Spleen (tissue), 11 donors: ENCODE data around the gene TMC1. TPM values are rescaled to one million over a fixed set of nuclear protein-coding genes. Genes with fewer than 3 reads are reported as not detected.

Source experiments
- DNase-seq: peaks from one replicate; pipeline ENCODE4 v3.0.0-alpha.2; 2020
- H3K27ac ChIP-seq, 8 donors: fragments of 200-600 bp; sonication (generic) in 7 of 8; 1 replicate in 4 of 8; 2 replicates in 4 of 8; pipeline versions ENCODE4 v1.5.0 to v1.8.0; 2016 to 2021; ENCODE audit warnings: inconsistent platforms in 4 of 8, mild to moderate bottlenecking in 4 of 8, moderate library complexity in 1 of 8
- H3K27me3 ChIP-seq, 7 donors: fragments of 200-600 bp; sonication (generic) in 6 of 7; replicated peaks in 1 of 7; 1 replicate in 4 of 7; 2 replicates in 3 of 7; pipeline versions ENCODE4 v1.5.0 to v1.8.0; 2016 to 2021; ENCODE audit warnings: inconsistent platforms in 3 of 7, mild to moderate bottlenecking in 1 of 7
- H3K36me3 ChIP-seq, 6 donors: fragments of 200-600 bp; sonication (generic) in 5 of 6; 1 replicate in 4 of 6; 2 replicates in 2 of 6; pipeline versions ENCODE4 v1.5.0 to v1.8.0; 2016 to 2021; ENCODE audit warnings: inconsistent platforms in 2 of 6
- H3K4me1 ChIP-seq, 6 donors: fragments of 200-600 bp; sonication (generic) in 5 of 6; 1 replicate in 3 of 6; 2 replicates in 3 of 6; pipeline versions ENCODE4 v1.5.0 to v1.8.0; 2016 to 2021; ENCODE audit warnings: inconsistent platforms in 3 of 6
- H3K4me3 ChIP-seq, 8 donors: fragments of 200-600 bp; sonication (generic) in 7 of 8; 1 replicate in 4 of 8; 2 replicates in 4 of 8; pipeline versions ENCODE4 v1.5.0 to v1.8.0; 2016 to 2021; ENCODE audit warnings: inconsistent platforms in 4 of 8, mild to moderate bottlenecking in 4 of 8, moderate library complexity in 2 of 8
- H3K9me3 ChIP-seq, 8 donors: fragments of 200-600 bp; sonication (generic) in 7 of 8; 1 replicate in 4 of 8; 2 replicates in 4 of 8; pipeline versions ENCODE4 v1.5.0 to v1.8.0; 2016 to 2021; ENCODE audit warnings: inconsistent platforms in 4 of 8
- POLR2A ChIP-seq, 3 donors: fragments of 450-650 bp; IDR thresholded peaks; one replicate each; pipeline ENCODE4 v1.5.1; 2017; ENCODE audit warnings: antibody characterized with exemption in 3 of 3, mild to moderate bottlenecking in 1 of 3
- POLR2AphosphoS5 ChIP-seq, 3 donors: sonication (generic); formaldehyde crosslinking; IDR thresholded peaks; one replicate each; pipeline ENCODE4 v1.5.1; 2017; ENCODE audit warnings: antibody characterized with exemption in 3 of 3
- WGBS, 5 donors: extraction: QIAGEN DNeasy Blood & Tissue Kit in 3 of 5; methylation state at CpG; one replicate each; pipeline versions ENCODE4 v1.1.5 to v1.1.7; 2013 to 2018; 5-methylcytosine and 5-hydroxymethylcytosine counted together
- intact Hi-C: fragments of 100-400 bp; cut with DNase I; formaldehyde crosslinking; loops from one replicate; pipeline ENCODE4 v1.15.0; 2023; ENCODE audit warnings: low total_unique reads
- polyA plus RNA-seq, 3 donors: library from polyadenylated mRNA; stranded (reverse); fragments of 200-250 nt; gene quantifications; one replicate each; pipeline ENCODE4 v1.2.1, GENCODE V29; 2013
- total RNA-seq, 7 donors: library from RNA; depleted of rRNA in 3 of 7; stranded (reverse); fragments of >200 nt in 3 of 7; fragmentation: NEBNext Ultra II Directional in 4 of 7; extraction: Animal tissue kit (Norgen Biotek cat#: 25700) in 4 of 7; gene quantifications; one replicate each; pipeline versions ENCODE4 v1.1.0 to v1.2.1, GENCODE V29; 2016 to 2021
- TF ChIP-seq, protein P1 (sequence below), 11 experiments: fragments of 200-600 bp in 7 of 11; fragments of 450-650 bp in 4 of 11; sonication (generic) in 4 of 11; IDR thresholded peaks in 8 of 11; conservative IDR thresholded peaks in 3 of 11; 1 replicate in 7 of 11; 2 replicates in 4 of 11; pipeline versions ENCODE4 v1.4.0 to v1.8.0; 2016 to 2021; ENCODE audit warnings: antibody characterized with exemption in 11 of 11, inconsistent platforms in 4 of 11, mild to moderate bottlenecking in 1 of 11
- donor health status: healthy with polysubstance abuse.
- donor health status: DM: no; HTN: no; CAD: no; lungs with moderate emphysema.
- donor health status: DM: no; HTN: no; CAD: no.
- donor health status: Bipolar disorder and iron deficiency.
- donor health status: healthy.
- donor health status: DM: no; HTN: no; CAD: no.
- donor health status: DM: yes; HTN: yes; CAD: no.

TMC1 gene
- total and polyA plus RNA-seq, 10 donors = 0.04 to 0.16 TPM; not detected in 8

DNA sequence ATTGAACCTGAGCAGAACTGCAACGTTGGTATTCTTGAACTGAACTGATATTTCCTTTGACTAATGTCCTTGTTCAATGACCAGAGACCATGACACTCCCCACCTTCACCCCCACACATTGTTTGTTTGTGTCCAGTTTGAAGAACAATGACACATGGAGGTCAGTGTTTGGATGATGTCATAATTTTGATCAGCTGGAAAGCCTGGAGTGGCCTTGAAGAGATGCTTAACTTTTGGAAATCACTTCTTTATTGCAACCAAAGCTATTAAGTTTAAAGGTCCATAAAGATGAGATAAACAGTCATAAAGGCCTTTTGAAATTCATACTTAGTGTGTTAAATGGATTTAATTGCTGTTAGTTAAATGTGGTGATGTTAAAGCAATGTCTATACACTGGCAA lies 92.7 kb downstream of the TMC1 start:
- TF ChIP-seq POLR2AphosphoS5 (IDR thresholded peaks at IDR 0.05) (no peak), POLR2A (IDR thresholded peaks at IDR 0.05) (no peak)
- TF ChIP-seq, protein P1, sequence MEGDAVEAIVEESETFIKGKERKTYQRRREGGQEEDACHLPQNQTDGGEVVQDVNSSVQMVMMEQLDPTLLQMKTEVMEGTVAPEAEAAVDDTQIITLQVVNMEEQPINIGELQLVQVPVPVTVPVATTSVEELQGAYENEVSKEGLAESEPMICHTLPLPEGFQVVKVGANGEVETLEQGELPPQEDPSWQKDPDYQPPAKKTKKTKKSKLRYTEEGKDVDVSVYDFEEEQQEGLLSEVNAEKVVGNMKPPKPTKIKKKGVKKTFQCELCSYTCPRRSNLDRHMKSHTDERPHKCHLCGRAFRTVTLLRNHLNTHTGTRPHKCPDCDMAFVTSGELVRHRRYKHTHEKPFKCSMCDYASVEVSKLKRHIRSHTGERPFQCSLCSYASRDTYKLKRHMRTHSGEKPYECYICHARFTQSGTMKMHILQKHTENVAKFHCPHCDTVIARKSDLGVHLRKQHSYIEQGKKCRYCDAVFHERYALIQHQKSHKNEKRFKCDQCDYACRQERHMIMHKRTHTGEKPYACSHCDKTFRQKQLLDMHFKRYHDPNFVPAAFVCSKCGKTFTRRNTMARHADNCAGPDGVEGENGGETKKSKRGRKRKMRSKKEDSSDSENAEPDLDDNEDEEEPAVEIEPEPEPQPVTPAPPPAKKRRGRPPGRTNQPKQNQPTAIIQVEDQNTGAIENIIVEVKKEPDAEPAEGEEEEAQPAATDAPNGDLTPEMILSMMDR (IDR thresholded peaks at IDR 0.05 in 8 of 11, conservative IDR thresholded peaks at IDR 0.05 in 3 of 11) = no peak
- 21 to 55% (median 32%) methylated on average over 1 of the region's 1 CpG for WGBS, 5 donors
- intact Hi-C loops = no loop called here

GRCh38 chr9:72615931-72616330 lies 94.5 kb downstream of the TMC1 start:
- WGBS, 5 donors = 77 to 92% (median 89%) methylated on average over 6 of the region's 6 CpGs
- H3K27ac ChIP-seq = no peak overlapping the region
- H3K27me3 ChIP-seq = no peaks in the 10 kb centered on the region
- no peak for DNase-seq
- intact Hi-C loops = no loop called here
- H3K9me3 ChIP-seq = no peaks in the 10 kb centered on the region
- TF ChIP-seq POLR2A (IDR thresholded peaks at IDR 0.05) = no peak
- TF ChIP-seq, protein P1 (IDR thresholded peaks at IDR 0.05 in 8 of 11, conservative IDR thresholded peaks at IDR 0.05 in 3 of 11) = no peak
- no peak for TF ChIP-seq POLR2AphosphoS5 (IDR thresholded peaks at IDR 0.05)
- H3K4me3 ChIP-seq = no peak overlapping the region
- H3K4me1 ChIP-seq = no peaks in the 10 kb centered on the region
- no peaks in the 10 kb centered on the region for H3K36me3 ChIP-seq

More for the DNA sequence above, 92.7 kb downstream of the TMC1 start:
- H3K27me3 ChIP-seq = no peaks in the 10 kb centered on the region
- no peaks in the 10 kb centered on the region for H3K9me3 ChIP-seq
- H3K36me3 ChIP-seq = no peaks in the 10 kb centered on the region
- no peak for DNase-seq
- H3K4me1 ChIP-seq = no peaks in the 10 kb centered on the region
- no peak overlapping the region for H3K4me3 ChIP-seq
- no peak overlapping the region for H3K27ac ChIP-seq

DNA sequence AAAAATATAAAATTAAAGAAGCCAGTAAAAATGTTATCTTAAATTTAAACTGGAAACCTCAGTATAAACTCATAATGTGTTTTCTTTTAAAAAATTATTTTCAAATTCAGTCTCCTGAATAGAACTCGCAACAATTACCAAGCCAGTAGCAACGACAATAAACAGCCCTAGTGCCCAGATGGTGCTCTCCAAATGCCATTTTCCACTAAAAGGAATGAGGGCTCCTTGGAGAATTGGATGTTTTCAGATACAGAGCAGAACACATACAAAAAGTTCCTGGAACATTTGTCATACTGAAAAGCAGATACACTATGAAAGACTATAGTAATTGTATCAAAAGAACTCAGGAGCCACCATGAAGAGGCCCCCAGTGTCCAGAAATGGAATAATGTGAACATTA lies 97.4 kb downstream of the TMC1 start:
- Histone ChIP-seq H3K27ac (no peak overlapping the region), H3K27me3 (no peaks in the 10 kb centered on the region), H3K4me3 (no peak overlapping the region), H3K9me3 (no peaks in the 10 kb centered on the region), H3K36me3 (no peaks in the 10 kb centered on the region), H3K4me1 (no peaks in the 10 kb centered on the region)
- no peak for DNase-seq
- 84 to 95% (median 91%) methylated on average over 2 of the region's 2 CpGs for WGBS, 5 donors
- intact Hi-C loops = no loop called here
- TF ChIP-seq POLR2A (IDR thresholded peaks at IDR 0.05) = no peak
- TF ChIP-seq POLR2AphosphoS5 (IDR thresholded peaks at IDR 0.05) = no peak
- TF ChIP-seq, protein P1 (IDR thresholded peaks at IDR 0.05 in 8 of 11, conservative IDR thresholded peaks at IDR 0.05 in 3 of 11) = no peak

- TF ChIP-seq POLR2AphosphoS5 (IDR thresholded peaks at IDR 0.05) (no peak), POLR2A (IDR thresholded peaks at IDR 0.05) (no peak)
- TF ChIP-seq, protein P1 (IDR thresholded peaks at IDR 0.05 in 8 of 11, conservative IDR thresholded peaks at IDR 0.05 in 3 of 11) = no peak
- DNase-seq = no peak
- no peaks in the 10 kb centered on the region for H3K27me3 ChIP-seq
- H3K4me3 ChIP-seq = no peak overlapping the region
- H3K4me1 ChIP-seq = no peaks in the 10 kb centered on the region
- no peaks in the 10 kb centered on the region for H3K9me3 ChIP-seq
- no peaks in the 10 kb centered on the region for H3K36me3 ChIP-seq
- 65 to 89% (median 77%) methylated on average over 2 of the region's 2 CpGs for WGBS, 5 donors
- intact Hi-C loops = no loop called here
- H3K27ac ChIP-seq = no peak overlapping the region
Observed at GRCh38 chr9:72622186-72622585, 100.8 kb downstream of the TMC1 start.
